Lung (tissue), 12 donors: ENCODE data around the gene MINDY4. TPM values are rescaled to one million over a fixed set of nuclear protein-coding genes. Genes with fewer than 3 reads are reported as not detected.

ENCODE experiments used
- ATAC-seq: fragments of 200-7000 bp; cut with Tn5 transposase; one replicate; pipeline ENCODE4 v1.9.1; 2020; ENCODE audit warnings: moderate number of reproducible peaks; ENCODE audit not compliant: insufficient read depth, low FRiP score
- DNase-seq, 3 donors: peaks; one replicate each; pipeline ENCODE4 v3.0.0-alpha.2; 2013 to 2017
- H3K27ac ChIP-seq, 2 donors: one replicate each; pipeline ENCODE4 v1.5.1; 2013; ENCODE audit warnings: mild to moderate bottlenecking in 2 of 2, moderate library complexity in 2 of 2, control low read depth in 1 of 2, inconsistent platforms in 1 of 2, low read depth in 1 of 2, low read length in 1 of 2
- H3K27me3 ChIP-seq, 3 donors: one replicate each; pipeline ENCODE4 v1.5.1; 2013; ENCODE audit warnings: low read length in 2 of 3; ENCODE audit not compliant: control insufficient read depth in 3 of 3, insufficient read depth in 3 of 3
- H3K36me3 ChIP-seq, 4 donors: one replicate each; pipeline ENCODE4 v1.5.1; 2013; ENCODE audit warnings: low read length in 4 of 4, mild to moderate bottlenecking in 1 of 4, moderate library complexity in 1 of 4; ENCODE audit not compliant: control insufficient read depth in 4 of 4, insufficient read depth in 4 of 4
- H3K4me1 ChIP-seq, 5 donors: one replicate each; pipeline ENCODE4 v1.5.1; 2013; ENCODE audit warnings: low read length in 5 of 5, mild to moderate bottlenecking in 2 of 5, moderate library complexity in 1 of 5; ENCODE audit not compliant: control insufficient read depth in 5 of 5, insufficient read depth in 5 of 5
- H3K4me3 ChIP-seq: one replicate; pipeline ENCODE4 v1.5.1; 2013; ENCODE audit warnings: mild to moderate bottlenecking, control low read depth, moderate library complexity
- H3K9ac ChIP-seq, 2 donors: one replicate each; pipeline ENCODE4 v1.5.1; 2013; ENCODE audit warnings: low read length in 2 of 2, control low read depth in 1 of 2; ENCODE audit not compliant: insufficient read depth in 1 of 2
- H3K9me3 ChIP-seq, 4 donors: one replicate each; pipeline ENCODE4 v1.5.1; 2013; ENCODE audit warnings: low read length in 3 of 4, mild to moderate bottlenecking in 1 of 4, moderate library complexity in 1 of 4; ENCODE audit not compliant: control insufficient read depth in 4 of 4, insufficient read depth in 3 of 4
- CTCF ChIP-seq: IDR thresholded peaks from 2 replicates; pipeline ENCODE4 v1.5.1; 2012; ENCODE audit warnings: mild to moderate bottlenecking; ENCODE audit errors: control extremely low read depth, extremely low read depth
- WGBS, 2 donors: extraction: QIAGEN DNeasy Blood & Tissue Kit; methylation state at CpG; one replicate each; pipeline ENCODE4 v1.1.7; 2013; 5-methylcytosine and 5-hydroxymethylcytosine counted together
- polyA plus RNA-seq, 2 donors: library from polyadenylated mRNA; stranded (reverse); fragments of 200-250 nt; gene quantifications; one replicate each; pipeline ENCODE4 v1.2.1, GENCODE V29; 2013
- total RNA-seq, 2 donors: library from RNA; depleted of rRNA in 1 of 2; stranded (reverse); fragments of >200 nt in 1 of 2; gene quantifications; one replicate each; pipeline ENCODE4 v1.2.1, GENCODE V29; 2014 to 2021
- donor health status: control.
- donor health status: control.
- donor health status: Bipolar disorder and iron deficiency.
- donor health status: healthy.
- donor health status: DM: yes; HTN: yes; CAD: no.

Gene MINDY4
- total and polyA plus RNA-seq, 4 donors: 5.0 to 24.1 (median 10.7) TPM

GRCh38 chr7:30760514-30761213 lies 10.6 kb upstream of the MINDY4 start:
- Histone ChIP-seq H3K4me1 (peaks cover 20 to 65% (median 29%) of the 10 kb centered on the region in 5 donors), H3K9me3 (peaks cover 0 to 2% (median 0%) of the 10 kb centered on the region in 4 donors), H3K27me3 (no peaks in the 10 kb centered on the region), H3K27ac (no peak overlapping the region), H3K4me3 (no peak overlapping the region), H3K9ac (no peak overlapping the region), H3K36me3 (no peaks in the 10 kb centered on the region)
- 92 to 93% methylated on average over 3 of the region's 3 CpGs for WGBS, 2 donors
- no peak for ATAC-seq
- peak in 1 of 3 donors; percentile 62 for DNase-seq
- no peak for TF ChIP-seq CTCF

DNA sequence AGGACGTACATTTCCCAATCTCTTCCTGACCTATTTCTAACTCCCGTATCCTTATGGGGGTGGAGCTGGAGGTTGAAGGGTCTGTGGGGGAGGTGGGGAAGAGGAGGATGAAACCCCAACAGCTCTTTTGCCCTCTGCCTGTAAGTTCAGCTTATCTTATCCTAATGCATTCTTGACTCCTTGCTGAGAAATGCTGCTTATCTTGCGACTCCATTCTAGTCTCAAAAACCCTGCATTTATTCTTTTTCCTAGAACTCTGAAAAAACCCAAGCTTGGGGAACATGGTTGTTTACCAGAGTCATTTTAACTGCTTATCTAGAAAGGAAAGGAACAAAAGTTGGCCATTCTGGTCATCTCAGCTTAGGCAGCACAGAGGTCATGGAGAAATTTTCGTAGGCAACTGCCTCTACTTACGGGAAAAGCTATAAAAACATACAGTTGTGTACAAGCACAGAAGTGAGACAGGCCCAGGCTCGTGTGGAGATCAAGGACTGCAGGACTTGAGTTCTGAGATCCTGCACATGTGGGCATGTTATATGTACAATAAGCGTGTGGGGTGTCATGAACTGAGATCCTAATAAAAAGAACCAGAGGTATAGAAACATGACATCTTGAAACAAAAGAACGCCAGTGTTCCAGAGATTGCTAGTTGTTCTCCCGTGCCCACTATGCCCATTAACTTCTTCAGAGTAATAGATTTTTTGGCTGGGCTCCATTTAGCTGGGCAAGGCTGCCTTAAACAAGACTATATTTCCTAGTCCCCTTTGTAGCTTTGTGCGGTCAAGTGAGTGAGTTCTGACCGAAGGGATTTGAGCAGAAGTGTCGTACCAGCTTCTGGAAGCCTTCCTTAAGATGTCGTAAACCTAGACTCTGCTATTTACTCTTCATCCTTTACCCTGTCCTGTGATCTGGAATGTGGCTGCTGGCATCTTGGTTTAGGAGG lies 9.7 kb upstream of the MINDY4 start:
- Histone ChIP-seq H3K27me3 (no peaks in the 10 kb centered on the region), H3K27ac (peak overlapping the region in 1 of 2 donors; percentile 15), H3K36me3 (no peaks in the 10 kb centered on the region), H3K4me1 (peaks cover 20 to 68% (median 31%) of the 10 kb centered on the region in 5 donors), H3K9ac (no peak overlapping the region), H3K4me3 (no peak overlapping the region), H3K9me3 (peaks cover 0 to 2% (median 0%) of the 10 kb centered on the region in 4 donors)
- DNase-seq (peak in 1 of 3 donors; percentile 54), ATAC-seq (no peak)
- 67 to 69% methylated on average over 13 of the region's 13 CpGs for WGBS, 2 donors
- no peak for TF ChIP-seq CTCF

GRCh38 chr7:30764030-30764975 lies 6.9 kb upstream of the MINDY4 start:
- ATAC-seq: peak; percentile 41

More at GRCh38 chr7:30764030-30764975, 6.9 kb upstream of the MINDY4 start:
- no peaks in the 10 kb centered on the region for H3K27me3 ChIP-seq
- peaks cover 14 to 70% (median 40%) of the 10 kb centered on the region in 5 donors for H3K4me1 ChIP-seq
- peak; percentile 89 to 96 (median 96) for DNase-seq
- no peak for TF ChIP-seq CTCF
- no peak overlapping the region for H3K9ac ChIP-seq
- 53 to 74% methylated on average over 6 of the region's 6 CpGs for WGBS, 2 donors
- no peaks in the 10 kb centered on the region for H3K36me3 ChIP-seq
- H3K27ac ChIP-seq: peak overlapping the region in 1 of 2 donors; percentile 64
- peaks cover 0 to 2% (median 0%) of the 10 kb centered on the region in 4 donors for H3K9me3 ChIP-seq
- H3K4me3 ChIP-seq: no peak overlapping the region
